CD4-positive, CD25-positive, alpha-beta regulatory T cell (primary cell): ENCODE results near the gene PCSK5. TPM values are rescaled to one million over a fixed set of nuclear protein-coding genes. Genes with fewer than 3 reads are reported as not detected.
"Not testable (repeated sequence)": the region's sequence is repeated elsewhere in the genome, so short reads cannot be mapped to it uniquely, and the experiment has no call there.

Source experiments
- ATAC-seq, 2 donors: fragments of 150-1000 bp; cut with Tn5 transposase; one replicate each; pipeline ENCODE4 v1.10.0; 2021; ENCODE audit warnings: low read depth in 2 of 2, moderate number of reproducible peaks in 2 of 2, moderate library complexity in 1 of 2
- DNase-seq, 3 donors: peaks; one replicate each; pipeline versions ENCODE4 v3.0.0 to v3.0.0-alpha.2; 2012 to 2022; ENCODE audit warnings: mixed read lengths in 1 of 3
- H3K27ac ChIP-seq: one replicate; pipeline ENCODE4 v1.7.0; 2013; ENCODE audit warnings: mild to moderate bottlenecking, low read length; ENCODE audit not compliant: insufficient read depth, poor library complexity, severe bottlenecking
- H3K27me3 ChIP-seq: one replicate; pipeline ENCODE4 v1.7.0; 2013; ENCODE audit warnings: low read length; ENCODE audit not compliant: control insufficient read depth, insufficient read depth
- H3K36me3 ChIP-seq: one replicate; pipeline ENCODE4 v1.7.0; 2013; ENCODE audit warnings: mild to moderate bottlenecking, low read length, moderate library complexity; ENCODE audit not compliant: control insufficient read depth, insufficient read depth
- H3K4me1 ChIP-seq: 2 replicates; pipeline ENCODE4 v1.7.0; 2013; ENCODE audit warnings: mild to moderate bottlenecking, low read length; ENCODE audit not compliant: insufficient read depth, control insufficient read depth, poor library complexity, severe bottlenecking
- H3K4me3 ChIP-seq: one replicate; pipeline ENCODE4 v1.7.0; 2013; ENCODE audit warnings: low read depth, mild to moderate bottlenecking, low read length, moderate library complexity
- H3K9me3 ChIP-seq, 2 experiments: 1 replicate in 1 of 2; 2 replicates in 1 of 2; pipeline ENCODE4 v1.7.0; 2013; ENCODE audit warnings: low read length in 2 of 2, mild to moderate bottlenecking in 1 of 2, moderate library complexity in 1 of 2; ENCODE audit not compliant: control insufficient read depth in 2 of 2
- H3K27ac Mint-ChIP-seq, 3 donors: one replicate each; pipeline ENCODE4 v1.8.0; 2020 to 2022; ENCODE audit warnings: mild to moderate bottlenecking in 3 of 3, mixed read lengths in 3 of 3, moderate library complexity in 2 of 3
- H3K27me3 Mint-ChIP-seq: one replicate; pipeline ENCODE4 v1.8.0; 2022; ENCODE audit warnings: mild to moderate bottlenecking, mixed read lengths
- H3K36me3 Mint-ChIP-seq: one replicate; pipeline ENCODE4 v1.8.0; 2020; ENCODE audit warnings: mixed read lengths
- H3K4me1 Mint-ChIP-seq, 4 donors: one replicate each; pipeline ENCODE4 v1.8.0; 2020 to 2022; ENCODE audit warnings: mixed read lengths in 4 of 4, mild to moderate bottlenecking in 1 of 4
- H3K4me3 Mint-ChIP-seq, 4 donors: one replicate each; pipeline ENCODE4 v1.8.0; 2020 to 2022; ENCODE audit warnings: mild to moderate bottlenecking in 4 of 4, mixed read lengths in 4 of 4, moderate library complexity in 3 of 4
- H3K9me3 Mint-ChIP-seq, 7 donors: one replicate each; pipeline ENCODE4 v1.8.0; 2020 to 2022; ENCODE audit warnings: mixed read lengths in 7 of 7, mild to moderate bottlenecking in 3 of 7, moderate library complexity in 2 of 7
- polyA plus RNA-seq, 4 donors: library from polyadenylated mRNA; unstranded; fragments of 300-500 nt; fragmentation: Illumina TruSeq; gene quantifications; one replicate each; pipeline ENCODE4 v1.2.3, GENCODE V29; 2021
- total RNA-seq: library from RNA; stranded (reverse); gene quantifications from one replicate; pipeline ENCODE4 v1.2.3, GENCODE V29; 2022

PCSK5 gene
- total and polyA plus RNA-seq, 5 donors from 2014 or later = 0.47 to 2.7 (median 2.0) TPM

GRCh38 chr9:76354221-76354620 is 463.7 kb downstream of the PCSK5 start:
- Mint-ChIP-seq H3K36me3 (peaks cover 3% of the 10 kb centered on the region), H3K27me3 (peaks cover 13% of the 10 kb centered on the region), H3K27ac (no peak overlapping the region), H3K4me3 (no peak overlapping the region), H3K4me1 (no peaks in the 10 kb centered on the region), H3K9me3 (peaks cover 0 to 5% (median 0%) of the 10 kb centered on the region in 7 donors)
- DNase-seq (no peak), ATAC-seq (no peak)
- no peaks in the 10 kb centered on the region for H3K36me3 ChIP-seq
- H3K4me1 ChIP-seq = no peaks in the 10 kb centered on the region
- no peaks in the 10 kb centered on the region for H3K27me3 ChIP-seq
- H3K9me3 ChIP-seq = no peaks in the 10 kb centered on the region
- no peak overlapping the region for H3K27ac ChIP-seq
- H3K4me3 ChIP-seq = no peak overlapping the region

DNA sequence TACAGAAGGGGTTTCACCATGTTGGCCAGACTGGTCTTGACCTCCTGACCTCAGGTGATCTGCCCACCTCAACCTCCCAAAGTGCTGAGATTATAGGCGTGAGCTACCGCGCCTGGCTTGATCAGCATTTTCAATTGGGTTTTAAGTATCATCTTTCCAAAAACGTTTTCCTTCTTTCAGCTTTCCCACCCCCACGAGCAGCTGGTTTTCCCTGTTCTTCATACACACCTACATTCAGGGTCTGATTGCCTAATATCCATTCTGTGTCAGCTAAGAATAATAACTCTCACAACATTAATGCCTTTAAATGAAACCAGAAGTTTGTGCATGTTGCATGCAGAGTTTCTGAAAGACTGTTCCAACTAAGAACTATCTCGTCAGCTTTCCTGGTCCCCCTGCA is 465.4 kb downstream of the PCSK5 start:
- Histone ChIP-seq H3K27ac (no peak overlapping the region), H3K27me3 (no peaks in the 10 kb centered on the region), H3K36me3 (no peaks in the 10 kb centered on the region), H3K4me1 (no peaks in the 10 kb centered on the region), H3K9me3 (no peaks in the 10 kb centered on the region), H3K4me3 (no peak overlapping the region)
- no peak overlapping the region for H3K4me3 Mint-ChIP-seq
- H3K9me3 Mint-ChIP-seq = peaks cover 0 to 5% (median 0%) of the 10 kb centered on the region in 7 donors
- DNase-seq = no peak
- no peaks in the 10 kb centered on the region for H3K4me1 Mint-ChIP-seq
- H3K27me3 Mint-ChIP-seq = peaks cover 5% of the 10 kb centered on the region
- no peak for ATAC-seq
- H3K27ac Mint-ChIP-seq = no peak overlapping the region
- H3K36me3 Mint-ChIP-seq = peaks cover 3% of the 10 kb centered on the region

- Histone ChIP-seq H3K27me3 (no peaks in the 10 kb centered on the region), H3K4me3 (no peak overlapping the region), H3K4me1 (no peaks in the 10 kb centered on the region), H3K27ac (no peak overlapping the region), H3K36me3 (no peaks in the 10 kb centered on the region), H3K9me3 (no peaks in the 10 kb centered on the region)
- Mint-ChIP-seq H3K4me1 (no peaks in the 10 kb centered on the region), H3K4me3 (no peak overlapping the region), H3K27me3 (peaks cover 5% of the 10 kb centered on the region), H3K36me3 (peaks cover 3% of the 10 kb centered on the region), H3K27ac (no peak overlapping the region), H3K9me3 (peaks cover 0 to 3% (median 0%) of the 10 kb centered on the region in 7 donors)
- no peak for DNase-seq
- ATAC-seq = no peak
These were observed 467.1 kb downstream of the PCSK5 start for GRCh38 chr9:76357555-76357954.

GRCh38 chr9:76358628-76359280 is 468.3 kb downstream of the PCSK5 start:
- no peak overlapping the region for H3K27ac ChIP-seq
- H3K9me3 ChIP-seq = no peaks in the 10 kb centered on the region
- no peaks in the 10 kb centered on the region for H3K4me1 ChIP-seq
- H3K27ac Mint-ChIP-seq = no peak overlapping the region
- no peak for ATAC-seq
- no peak for DNase-seq
- peaks cover 0 to 3% (median 0%) of the 10 kb centered on the region in 7 donors for H3K9me3 Mint-ChIP-seq
- no peaks in the 10 kb centered on the region for H3K36me3 ChIP-seq
- no peaks in the 10 kb centered on the region for H3K4me1 Mint-ChIP-seq
- no peaks in the 10 kb centered on the region for H3K27me3 ChIP-seq
- H3K36me3 Mint-ChIP-seq = peaks cover 3% of the 10 kb centered on the region
- no peak overlapping the region for H3K4me3 ChIP-seq
- H3K4me3 Mint-ChIP-seq = no peak overlapping the region
- peaks cover 5% of the 10 kb centered on the region for H3K27me3 Mint-ChIP-seq

DNA sequence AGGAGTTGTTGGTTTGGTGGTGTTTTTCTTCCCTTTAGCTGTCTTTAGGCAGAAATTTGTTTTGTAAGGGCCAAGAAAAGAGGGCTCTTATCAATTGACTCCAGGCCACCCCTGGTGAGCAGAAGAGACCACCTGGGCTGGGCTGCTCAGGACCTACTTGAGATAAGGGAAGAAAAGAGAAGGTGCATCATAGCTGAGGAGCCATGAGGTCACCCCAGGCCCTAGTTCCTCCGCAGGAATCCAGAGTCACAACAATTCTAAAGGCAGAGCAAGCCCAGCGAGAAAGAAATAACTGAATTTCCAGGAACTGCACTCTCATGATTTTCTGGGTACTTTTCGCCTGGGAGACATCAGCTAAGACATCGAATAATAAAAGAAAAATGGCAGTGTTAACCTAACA is 468.9 kb downstream of the PCSK5 start:
- Histone ChIP-seq H3K27ac (no peak overlapping the region), H3K27me3 (no peaks in the 10 kb centered on the region), H3K4me3 (no peak overlapping the region), H3K9me3 (no peaks in the 10 kb centered on the region), H3K36me3 (no peaks in the 10 kb centered on the region), H3K4me1 (no peaks in the 10 kb centered on the region)
- Mint-ChIP-seq H3K27ac (no peak overlapping the region), H3K4me1 (no peaks in the 10 kb centered on the region), H3K9me3 (peaks cover 0 to 3% (median 0%) of the 10 kb centered on the region in 7 donors), H3K27me3 (peaks cover 5% of the 10 kb centered on the region), H3K4me3 (no peak overlapping the region), H3K36me3 (no peaks in the 10 kb centered on the region)
- no peak for DNase-seq
- ATAC-seq = no peak

- peaks cover 0 to 3% (median 0%) of the 10 kb centered on the region in 7 donors for H3K9me3 Mint-ChIP-seq
- H3K27me3 ChIP-seq = no peaks in the 10 kb centered on the region
- no peak overlapping the region for H3K27ac ChIP-seq
- no peaks in the 10 kb centered on the region for H3K36me3 ChIP-seq
- ATAC-seq = no peak
- H3K4me3 Mint-ChIP-seq = no peak overlapping the region
- no peaks in the 10 kb centered on the region for H3K4me1 Mint-ChIP-seq
- H3K27ac Mint-ChIP-seq = no peak overlapping the region
- no peaks in the 10 kb centered on the region for H3K9me3 ChIP-seq
- H3K4me3 ChIP-seq = no peak overlapping the region
- no peak for DNase-seq
- peaks cover 5% of the 10 kb centered on the region for H3K27me3 Mint-ChIP-seq
- no peaks in the 10 kb centered on the region for H3K4me1 ChIP-seq
- no peaks in the 10 kb centered on the region for H3K36me3 Mint-ChIP-seq
These were observed 469.3 kb downstream of the PCSK5 start for GRCh38 chr9:76359766-76360165.

DNA sequence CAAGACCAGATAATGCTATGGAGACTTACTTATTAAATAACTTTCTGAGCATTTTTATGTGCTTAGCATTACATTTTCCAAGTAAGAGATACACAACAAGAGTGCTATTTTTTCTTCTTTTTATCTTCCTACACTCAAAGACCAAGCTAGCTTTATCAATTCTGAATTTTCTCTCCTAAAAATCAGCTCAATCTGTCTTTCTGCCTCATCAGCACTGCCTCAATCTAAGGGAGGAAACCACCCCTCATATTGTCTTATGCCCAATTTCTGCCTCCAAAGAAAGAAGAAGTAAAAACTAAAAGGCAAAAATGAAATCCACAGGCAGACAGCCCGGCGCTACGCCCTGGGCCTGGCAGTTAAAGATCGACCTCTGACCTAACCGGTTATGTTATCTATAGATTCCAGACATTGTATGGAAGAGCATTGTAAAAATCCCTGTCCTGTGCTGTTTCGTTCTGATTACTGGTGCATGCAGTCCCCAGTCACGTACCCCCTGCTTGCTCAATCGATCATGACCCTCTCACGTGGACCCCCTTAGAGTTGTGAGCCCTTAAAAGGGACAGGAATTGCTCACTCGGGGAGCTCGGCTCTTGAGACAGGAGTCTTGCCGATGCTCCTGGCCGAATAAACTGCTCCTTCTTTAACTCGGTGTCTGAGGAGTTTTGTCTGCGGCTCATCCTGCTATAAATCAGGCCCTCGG is 472.0 kb downstream of the PCSK5 start:
- H3K36me3 Mint-ChIP-seq, H3K9me3 Mint-ChIP-seq, H3K4me3 Mint-ChIP-seq, H3K27me3 Mint-ChIP-seq, H3K36me3 ChIP-seq, ATAC-seq, H3K27me3 ChIP-seq, H3K27ac ChIP-seq, H3K27ac Mint-ChIP-seq, H3K9me3 ChIP-seq, H3K4me3 ChIP-seq, H3K4me1 Mint-ChIP-seq, H3K4me1 ChIP-seq, DNase-seq: not testable (repeated sequence)

DNA sequence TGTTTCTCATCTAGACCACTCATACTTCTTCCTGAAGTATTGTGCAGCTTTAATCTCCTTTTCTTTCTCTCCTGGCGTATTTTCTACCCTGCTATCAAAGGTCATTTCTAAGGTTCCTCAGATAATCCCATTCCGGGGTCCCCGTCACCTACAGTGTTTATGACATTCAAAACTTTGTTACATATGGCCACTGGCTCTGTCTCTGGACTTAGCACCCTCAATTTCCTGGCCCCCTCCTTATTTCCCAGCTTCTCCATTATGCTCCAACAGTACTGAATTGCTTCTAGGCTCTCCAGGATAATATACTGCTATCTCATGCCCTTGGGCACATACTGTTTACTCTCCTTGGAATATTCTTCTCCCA is 472.5 kb downstream of the PCSK5 start:
- Mint-ChIP-seq H3K4me3 (no peak overlapping the region), H3K27me3 (no peaks in the 10 kb centered on the region), H3K27ac (no peak overlapping the region), H3K36me3 (no peaks in the 10 kb centered on the region), H3K4me1 (no peaks in the 10 kb centered on the region), H3K9me3 (peaks cover 0 to 3% (median 0%) of the 10 kb centered on the region in 7 donors)
- Histone ChIP-seq H3K4me1 (no peaks in the 10 kb centered on the region), H3K4me3 (no peak overlapping the region), H3K27me3 (no peaks in the 10 kb centered on the region), H3K9me3 (no peaks in the 10 kb centered on the region), H3K27ac (no peak overlapping the region), H3K36me3 (no peaks in the 10 kb centered on the region)
- DNase-seq (no peak), ATAC-seq (no peak)
